Bronchial epithelial cell (primary cell): Measurements from ENCODE around the gene TRERF1. TPM values are rescaled to one million over a fixed set of nuclear protein-coding genes. Genes with fewer than 3 reads are reported as not detected.

Source experiments
- DNase-seq: peaks from one replicate; pipeline ENCODE4 v3.0.0-alpha.2; 2010; ENCODE audit warnings: low read depth
- FAIRE-seq: peaks from 2 replicates; lab custom pipeline; 2011; peaks lifted over from hg19 to GRCh38; lab: Jason Lieb, UNC
- H3K27me3 ChIP-seq: 2 replicates; pipeline ENCODE4 v1.5.1; 2011; ENCODE audit warnings: low read length; ENCODE audit not compliant: control insufficient read depth, insufficient read depth
- H3K36me3 ChIP-seq: 2 replicates; pipeline ENCODE4 v1.5.1; 2011; ENCODE audit warnings: low read length; ENCODE audit not compliant: control insufficient read depth, insufficient read depth
- H3K4me3 ChIP-seq: 2 replicates; pipeline ENCODE4 v1.5.1; 2011; ENCODE audit warnings: mild to moderate bottlenecking, low read depth, low read length, control low read depth
- CTCF ChIP-seq: IDR thresholded peaks from 2 replicates; pipeline ENCODE4 v1.5.1; 2011; ENCODE audit warnings: mild to moderate bottlenecking, moderate library complexity, low read length, control low read depth, inconsistent platforms; ENCODE audit not compliant: insufficient read depth, severe bottlenecking
- total RNA-seq: library from RNA; depleted of rRNA; stranded (reverse); fragments of >200 nt; gene quantifications from 2 replicates; pipeline ENCODE4 v1.2.1, GENCODE V29; 2014

Gene TRERF1
- total RNA-seq, 1 donor from 2014 or later = 1.8 TPM

- FAIRE-seq = no peak
- Histone ChIP-seq H3K4me3 (no peak overlapping the region), H3K36me3 (no peaks in the 10 kb centered on the region), H3K27me3 (no peaks in the 10 kb centered on the region)
- TF ChIP-seq CTCF = no peak
- peak; percentile 72 for DNase-seq
Measured at GRCh38 chr6:42402184-42402583, 49.5 kb downstream of the TRERF1 start.

GRCh38 chr6:42401613-42401951, 50.1 kb downstream of the TRERF1 start:
- no peak overlapping the region for H3K4me3 ChIP-seq
- H3K36me3 ChIP-seq = no peaks in the 10 kb centered on the region
- no peak for TF ChIP-seq CTCF
- DNase-seq = peak; percentile 60
- no peak for FAIRE-seq
- no peaks in the 10 kb centered on the region for H3K27me3 ChIP-seq

GRCh38 chr6:42400886-42401612, 50.7 kb downstream of the TRERF1 start:
- Histone ChIP-seq H3K27me3 (no peaks in the 10 kb centered on the region), H3K4me3 (no peak overlapping the region), H3K36me3 (no peaks in the 10 kb centered on the region)
- DNase-seq (no peak), FAIRE-seq (no peak)
- TF ChIP-seq CTCF = no peak

GRCh38 chr6:42400061-42400760, 51.5 kb downstream of the TRERF1 start:
- Histone ChIP-seq H3K4me3 (no peak overlapping the region), H3K27me3 (no peaks in the 10 kb centered on the region), H3K36me3 (no peaks in the 10 kb centered on the region)
- TF ChIP-seq CTCF = no peak
- no peak for DNase-seq
- no peak for FAIRE-seq

GRCh38 chr6:42396720-42397119, 55.0 kb downstream of the TRERF1 start:
- H3K27me3 ChIP-seq = no peaks in the 10 kb centered on the region
- TF ChIP-seq CTCF = no peak
- no peak for DNase-seq
- no peak for FAIRE-seq
- H3K36me3 ChIP-seq = no peaks in the 10 kb centered on the region
- no peak overlapping the region for H3K4me3 ChIP-seq
